Cardiac muscle cell (in vitro differentiated cells and primary cell): ENCODE measurements around the gene IRF2BPL. TPM values are rescaled to one million over a fixed set of nuclear protein-coding genes. Genes with fewer than 3 reads are reported as not detected.

Experiments used
- DNase-seq, 2 donors: peaks; one replicate each; pipeline versions ENCODE4 v3.0.0 to v3.0.0-alpha.2; 2010 to 2017; ENCODE audit warnings: low read depth in 1 of 2, low spot score in 1 of 2
- H3K27ac ChIP-seq: fragments of 200-600 bp; sonication (generic); 2 replicates; pipeline ENCODE4 v1.5.1; 2016
- H3K27me3 ChIP-seq: fragments of 200-600 bp; sonication (generic); 2 replicates; pipeline ENCODE4 v1.6.0; 2016; ENCODE audit warnings: control low read depth
- H3K36me3 ChIP-seq: fragments of 200-600 bp; sonication (generic); 2 replicates; pipeline ENCODE4 v1.5.1; 2016; ENCODE audit warnings: control low read depth
- H3K4me1 ChIP-seq: fragments of 200-600 bp; sonication (generic); 2 replicates; pipeline ENCODE4 v1.8.1; 2017; ENCODE audit warnings: low read depth, mild to moderate bottlenecking, mixed run types
- H3K4me3 ChIP-seq: fragments of 200-600 bp; sonication (generic); 2 replicates; pipeline ENCODE4 v1.5.1; 2016; ENCODE audit warnings: mild to moderate bottlenecking
- H3K9me3 ChIP-seq: fragments of 200-600 bp; sonication (generic); 2 replicates; pipeline ENCODE4 v1.5.1; 2017; ENCODE audit warnings: low read depth, mild to moderate bottlenecking, control low read depth
- CTCF ChIP-seq: IDR thresholded peaks from 2 replicates; pipeline ENCODE4 v1.5.1; 2012; ENCODE audit warnings: low read depth, mild to moderate bottlenecking, low read length
- polyA plus RNA-seq: library from polyadenylated mRNA; unstranded; fragments of >200 nt; fragmentation: Nextera tagmentation; extraction: Ambion mirVana; gene quantifications from 2 replicates; pipeline ENCODE4 v1.2.1, GENCODE V29; 2016
- total RNA-seq: library from RNA; depleted of rRNA; stranded (reverse); fragments of >200 nt; gene quantifications from 2 replicates; pipeline ENCODE4 v1.2.3, GENCODE V29; 2016

Gene IRF2BPL
- total and polyA plus RNA-seq, 2 experiments from 2014 or later: 43.7 to 185 TPM

GRCh38 chr14:76976240-76977005 lies 52.1 kb downstream of the IRF2BPL start:
- H3K36me3 ChIP-seq: no peaks in the 10 kb centered on the region
- H3K4me3 ChIP-seq: no peak overlapping the region
- no peak for DNase-seq
- no peaks in the 10 kb centered on the region for H3K27me3 ChIP-seq
- peak overlapping the region; percentile 73 for H3K27ac ChIP-seq
- TF ChIP-seq CTCF: no peak
- no peaks in the 10 kb centered on the region for H3K9me3 ChIP-seq
- peaks cover 16% of the 10 kb centered on the region for H3K4me1 ChIP-seq

GRCh38 chr14:76975812-76976211 lies 52.7 kb downstream of the IRF2BPL start:
- no peak for TF ChIP-seq CTCF
- Histone ChIP-seq H3K27me3 (no peaks in the 10 kb centered on the region), H3K36me3 (no peaks in the 10 kb centered on the region), H3K27ac (peak overlapping the region; percentile 73), H3K4me3 (no peak overlapping the region), H3K4me1 (peaks cover 16% of the 10 kb centered on the region), H3K9me3 (no peaks in the 10 kb centered on the region)
- DNase-seq: no peak

- H3K36me3 ChIP-seq: no peaks in the 10 kb centered on the region
- no peak for TF ChIP-seq CTCF
- H3K4me3 ChIP-seq: no peak overlapping the region
- H3K9me3 ChIP-seq: no peaks in the 10 kb centered on the region
- DNase-seq: no peak
- no peak overlapping the region for H3K27ac ChIP-seq
- peaks cover 16% of the 10 kb centered on the region for H3K4me1 ChIP-seq
- no peaks in the 10 kb centered on the region for H3K27me3 ChIP-seq
Measured at GRCh38 chr14:76975051-76975450, 53.5 kb downstream of the IRF2BPL start.

Other genes starting within 250 kb of the IRF2BPL start
- 26.8 and 39.4 TPM in 2 replicates for gene ANGEL1, start 215.8 kb downstream of the IRF2BPL start, total RNA-seq
- gene ANGEL1, start 215.8 kb downstream of the IRF2BPL start, polyA plus RNA-seq: 29.4 and 35.8 TPM in 2 replicates
- not detected in 2 replicates for gene LRRC74A, start 202.3 kb downstream of the IRF2BPL start, total RNA-seq
- not detected in 2 replicates for gene LRRC74A, start 202.3 kb downstream of the IRF2BPL start, polyA plus RNA-seq
- gene CIPC, start 69.5 kb upstream of the IRF2BPL start, total RNA-seq: 31.3 and 35.3 TPM in 2 replicates
- 16.4 and 16.5 TPM in 2 replicates for gene CIPC, start 69.5 kb upstream of the IRF2BPL start, polyA plus RNA-seq
- 0.12 and 0.25 TPM in 2 replicates for gene ZDHHC22, start 113.1 kb upstream of the IRF2BPL start, total RNA-seq
- gene ZDHHC22, start 113.1 kb upstream of the IRF2BPL start, polyA plus RNA-seq: 0.10 TPM in 1 of 2 replicates, not detected in the other
- gene TMEM63C, start 153.1 kb upstream of the IRF2BPL start, total RNA-seq: 0.36 and 0.74 TPM in 2 replicates
- gene TMEM63C, start 153.1 kb upstream of the IRF2BPL start, polyA plus RNA-seq: 0.80 and 1.1 TPM in 2 replicates
- 0.09 TPM in 1 of 2 replicates, not detected in the other for gene NGB, start 242.5 kb upstream of the IRF2BPL start, total RNA-seq
- gene NGB, start 242.5 kb upstream of the IRF2BPL start, polyA plus RNA-seq: not detected in 2 replicates